ENCODE measurements around the gene PDLIM7.

PDLIM7 gene

GRCh38 chr5:177471610-177472356 lies 25.6 kb downstream of the PDLIM7 start:
- H3K27ac ChIP-seq: peak overlapping the region; percentile 84
- no peak for TF ChIP-seq CTCF (IDR thresholded peaks at IDR 0.05; ENCODE audit: low read depth, low read length)
- H3K36me3 ChIP-seq: peaks cover 43% of the 10 kb centered on the region
- no peaks in the 10 kb centered on the region for H3K9me3 ChIP-seq (ENCODE audit: severe bottlenecking)
- DNase-seq: no peak
- no peaks in the 10 kb centered on the region for H3K27me3 ChIP-seq (ENCODE audit: insufficient read depth, low read depth, severe bottlenecking)
- peak overlapping the region; percentile 65 for H3K4me3 ChIP-seq (ENCODE audit: low read depth, low read length)

- H3K27me3 ChIP-seq (ENCODE audit: insufficient read depth, low read depth, severe bottlenecking): no peaks in the 10 kb centered on the region
- no peak overlapping the region; the same call in 1 of the 2 replicates for H3K27ac ChIP-seq
- H3K4me3 ChIP-seq (ENCODE audit: low read depth, low read length): no peak overlapping the region
- H3K36me3 ChIP-seq: peaks cover 52% of the 10 kb centered on the region
- no peaks in the 10 kb centered on the region for H3K9me3 ChIP-seq (ENCODE audit: severe bottlenecking)
- TF ChIP-seq CTCF (IDR thresholded peaks at IDR 0.05; ENCODE audit: low read depth, low read length): no peak
- DNase-seq: no peak
Observed at GRCh38 chr5:177470759-177471536, 26.5 kb downstream of the PDLIM7 start.

- H3K36me3 ChIP-seq: peaks cover 62% of the 10 kb centered on the region
Observed at GRCh38 chr5:177469750-177470525, 27.5 kb downstream of the PDLIM7 start.

GRCh38 chr5:177468685-177469628 lies 28.4 kb downstream of the PDLIM7 start:
- H3K4me3 ChIP-seq (ENCODE audit: low read depth, low read length): no peak overlapping the region

More at GRCh38 chr5:177469750-177470525, 27.5 kb downstream of the PDLIM7 start:
- Histone ChIP-seq H3K27me3 (ENCODE audit: insufficient read depth, low read depth, severe bottlenecking) (no peaks in the 10 kb centered on the region), H3K9me3 (ENCODE audit: severe bottlenecking) (no peaks in the 10 kb centered on the region), H3K27ac (no peak overlapping the region), H3K4me3 (ENCODE audit: low read depth, low read length) (no peak overlapping the region)
- no peak for DNase-seq
- no peak for TF ChIP-seq CTCF (IDR thresholded peaks at IDR 0.05; ENCODE audit: low read depth, low read length)

More at GRCh38 chr5:177468685-177469628, 28.4 kb downstream of the PDLIM7 start:
- Histone ChIP-seq H3K36me3 (peaks cover 68% of the 10 kb centered on the region), H3K27ac (no peak overlapping the region), H3K27me3 (ENCODE audit: insufficient read depth, low read depth, severe bottlenecking) (no peaks in the 10 kb centered on the region), H3K9me3 (ENCODE audit: severe bottlenecking) (no peaks in the 10 kb centered on the region)
- DNase-seq: no peak
- no peak for TF ChIP-seq CTCF (IDR thresholded peaks at IDR 0.05; ENCODE audit: low read depth, low read length)
